ENCODE measurements around the gene TAS2R39. TPM values are rescaled to one million over a fixed set of nuclear protein-coding genes. Genes with fewer than 3 reads are reported as not detected.
"Not testable (repeated sequence)": the region's sequence is repeated elsewhere in the genome, so short reads cannot be mapped to it uniquely, and the experiment has no call there.

TAS2R39 gene
- total RNA-seq: not detected in 3 replicates

DNA sequence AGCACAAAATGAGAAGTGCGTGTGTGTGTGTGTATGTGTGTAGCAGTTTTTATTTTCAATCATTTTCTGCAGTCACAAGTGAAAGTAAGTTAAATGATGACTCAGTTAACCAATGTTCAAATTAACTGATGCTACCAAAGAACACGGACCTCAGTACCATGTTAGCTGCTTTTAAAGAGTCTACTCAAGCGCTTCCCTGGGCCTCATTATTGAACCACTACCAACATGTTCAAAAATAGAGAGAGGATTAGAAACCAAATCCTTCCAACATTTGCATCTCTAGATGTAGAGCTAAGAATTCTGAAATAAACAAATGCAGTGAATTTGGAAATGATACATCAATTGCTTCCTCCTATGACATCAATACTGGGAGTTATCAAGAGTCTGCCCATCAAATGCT is at the start of gene TAS2R39:
Gene TAS2R39 (plus strand): TSS at position 396 of the 400 bp plus-strand sequence. CDS start 0 bp downstream, at position 396.
- H3K36me3 Mint-ChIP-seq: no peaks in the 10 kb centered on the region
- TF ChIP-seq, protein P1, sequence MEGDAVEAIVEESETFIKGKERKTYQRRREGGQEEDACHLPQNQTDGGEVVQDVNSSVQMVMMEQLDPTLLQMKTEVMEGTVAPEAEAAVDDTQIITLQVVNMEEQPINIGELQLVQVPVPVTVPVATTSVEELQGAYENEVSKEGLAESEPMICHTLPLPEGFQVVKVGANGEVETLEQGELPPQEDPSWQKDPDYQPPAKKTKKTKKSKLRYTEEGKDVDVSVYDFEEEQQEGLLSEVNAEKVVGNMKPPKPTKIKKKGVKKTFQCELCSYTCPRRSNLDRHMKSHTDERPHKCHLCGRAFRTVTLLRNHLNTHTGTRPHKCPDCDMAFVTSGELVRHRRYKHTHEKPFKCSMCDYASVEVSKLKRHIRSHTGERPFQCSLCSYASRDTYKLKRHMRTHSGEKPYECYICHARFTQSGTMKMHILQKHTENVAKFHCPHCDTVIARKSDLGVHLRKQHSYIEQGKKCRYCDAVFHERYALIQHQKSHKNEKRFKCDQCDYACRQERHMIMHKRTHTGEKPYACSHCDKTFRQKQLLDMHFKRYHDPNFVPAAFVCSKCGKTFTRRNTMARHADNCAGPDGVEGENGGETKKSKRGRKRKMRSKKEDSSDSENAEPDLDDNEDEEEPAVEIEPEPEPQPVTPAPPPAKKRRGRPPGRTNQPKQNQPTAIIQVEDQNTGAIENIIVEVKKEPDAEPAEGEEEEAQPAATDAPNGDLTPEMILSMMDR (IDR thresholded peaks at IDR 0.05; ENCODE audit: unreplicated experiment): no peak
- no peak for DNase-seq (ENCODE audit: low spot score in 2 of 2, unreplicated experiment in 2 of 2)
- no peaks in the 10 kb centered on the region for H3K4me1 Mint-ChIP-seq
- peaks cover 12% of the 10 kb centered on the region for H3K27me3 Mint-ChIP-seq (ENCODE audit: low read depth)
- H3K4me3 Mint-ChIP-seq: no peak within 1 kb of the TSS
- H3K9me3 Mint-ChIP-seq: peaks cover 25% of the 10 kb centered on the region
- H3K27ac Mint-ChIP-seq: no peak within 1 kb of the TSS

DNA sequence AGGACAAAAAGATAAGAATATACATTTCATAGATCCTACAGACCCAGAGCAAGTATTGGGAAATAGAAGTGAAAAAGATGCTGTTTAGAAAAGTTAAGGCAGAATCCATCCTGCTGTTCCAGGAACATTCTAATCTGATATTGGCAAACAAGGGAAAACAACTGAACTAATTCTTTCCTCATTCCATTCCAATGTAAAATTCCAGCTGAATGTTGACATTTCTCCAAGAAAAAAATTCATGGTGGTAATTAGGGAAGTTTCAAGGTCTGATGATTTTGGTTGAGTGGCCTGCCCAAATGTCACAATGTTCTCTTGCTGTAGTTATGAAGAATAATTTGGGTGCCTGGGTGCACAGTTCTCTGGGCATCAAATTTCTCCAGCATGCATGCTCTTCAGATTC is 36.1 kb upstream of the TAS2R39 start:
- H3K27ac Mint-ChIP-seq: no peak overlapping the region
- H3K9me3 Mint-ChIP-seq: peaks cover 14% of the 10 kb centered on the region
- DNase-seq (ENCODE audit: low spot score in 2 of 2, unreplicated experiment in 2 of 2): no peak
- H3K4me3 Mint-ChIP-seq: no peak overlapping the region
- H3K4me1 Mint-ChIP-seq: no peaks in the 10 kb centered on the region
- H3K27me3 Mint-ChIP-seq (ENCODE audit: low read depth): no peaks in the 10 kb centered on the region
- H3K36me3 Mint-ChIP-seq: no peaks in the 10 kb centered on the region
- TF ChIP-seq, protein P1 (IDR thresholded peaks at IDR 0.05; ENCODE audit: unreplicated experiment): no peak

DNA sequence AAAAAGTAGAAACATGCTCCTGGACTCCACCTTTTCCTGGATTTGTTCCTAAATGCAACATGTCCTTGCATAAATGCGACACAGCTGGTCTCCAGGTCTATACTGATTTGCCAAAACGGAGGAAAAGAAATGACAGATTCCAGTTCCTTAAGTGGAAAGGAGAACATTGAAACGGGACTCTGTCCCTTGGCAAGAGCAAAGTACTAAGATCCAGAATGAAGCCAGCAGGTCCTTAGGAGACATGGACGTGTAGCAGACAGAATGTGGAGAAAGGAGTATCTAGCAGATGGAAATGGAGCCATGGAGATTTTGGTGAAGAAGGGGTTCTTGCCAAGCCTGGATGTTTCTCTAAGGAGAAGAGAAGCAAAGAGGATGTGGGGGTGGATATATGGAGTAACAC is 35.2 kb upstream of the TAS2R39 start:
- TF ChIP-seq, protein P1 (IDR thresholded peaks at IDR 0.05; ENCODE audit: unreplicated experiment): no peak
- Mint-ChIP-seq H3K4me1 (no peaks in the 10 kb centered on the region), H3K9me3 (peaks cover 14% of the 10 kb centered on the region), H3K36me3 (no peaks in the 10 kb centered on the region), H3K27ac (no peak overlapping the region), H3K4me3 (no peak overlapping the region), H3K27me3 (ENCODE audit: low read depth) (no peaks in the 10 kb centered on the region)
- no peak for DNase-seq (ENCODE audit: low spot score in 2 of 2, unreplicated experiment in 2 of 2)

DNA sequence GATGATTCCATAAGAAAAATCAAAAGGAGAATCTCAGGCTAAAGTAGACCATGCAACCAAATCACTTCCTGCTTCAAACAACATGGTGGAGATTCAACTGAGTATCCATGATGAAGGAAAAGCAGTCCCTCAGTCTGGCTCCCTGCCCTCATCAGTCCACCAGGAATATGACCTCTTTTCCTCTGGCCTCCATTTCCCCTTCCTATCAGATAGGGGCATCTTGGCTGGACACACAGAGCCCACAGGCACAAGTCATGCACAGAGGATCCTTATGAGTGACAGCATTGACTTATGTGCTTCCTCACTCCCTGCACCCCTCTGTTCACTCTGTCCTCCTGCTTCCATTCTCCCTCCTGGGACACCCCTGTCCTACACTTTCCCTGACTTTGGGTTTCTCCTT is 34.6 kb upstream of the TAS2R39 start:
- Mint-ChIP-seq H3K36me3 (no peaks in the 10 kb centered on the region), H3K4me1 (no peaks in the 10 kb centered on the region), H3K4me3 (no peak overlapping the region), H3K27me3 (ENCODE audit: low read depth) (no peaks in the 10 kb centered on the region), H3K27ac (no peak overlapping the region), H3K9me3 (peaks cover 14% of the 10 kb centered on the region)
- DNase-seq (ENCODE audit: low spot score in 2 of 2, unreplicated experiment in 2 of 2): no peak
- TF ChIP-seq, protein P1 (IDR thresholded peaks at IDR 0.05; ENCODE audit: unreplicated experiment): no peak

DNA sequence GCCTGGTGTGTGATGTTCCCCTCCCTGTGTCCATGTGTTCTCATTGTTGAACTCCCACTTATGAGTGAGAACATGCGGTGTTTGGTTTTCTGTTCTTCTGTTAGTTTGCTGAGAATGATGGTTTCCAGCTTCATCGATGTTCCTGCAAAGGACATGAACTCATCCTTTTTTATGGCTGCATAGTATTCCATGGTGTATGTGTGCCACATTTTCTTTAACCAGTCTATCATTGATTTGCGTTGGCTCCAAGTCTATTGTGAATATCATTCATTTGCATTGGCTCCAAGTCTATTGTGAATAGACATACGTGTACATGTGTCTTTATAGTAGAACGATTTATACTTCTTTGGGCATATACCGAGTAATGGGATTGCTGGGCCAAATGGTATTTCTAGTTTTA is 32.5 kb upstream of the TAS2R39 start:
- H3K9me3 Mint-ChIP-seq: peaks cover 14% of the 10 kb centered on the region
- H3K4me1 Mint-ChIP-seq; H3K27ac Mint-ChIP-seq; H3K27me3 Mint-ChIP-seq (ENCODE audit: low read depth); DNase-seq (ENCODE audit: low spot score in 2 of 2, unreplicated experiment in 2 of 2); H3K36me3 Mint-ChIP-seq; H3K4me3 Mint-ChIP-seq: not testable (repeated sequence)

DNA sequence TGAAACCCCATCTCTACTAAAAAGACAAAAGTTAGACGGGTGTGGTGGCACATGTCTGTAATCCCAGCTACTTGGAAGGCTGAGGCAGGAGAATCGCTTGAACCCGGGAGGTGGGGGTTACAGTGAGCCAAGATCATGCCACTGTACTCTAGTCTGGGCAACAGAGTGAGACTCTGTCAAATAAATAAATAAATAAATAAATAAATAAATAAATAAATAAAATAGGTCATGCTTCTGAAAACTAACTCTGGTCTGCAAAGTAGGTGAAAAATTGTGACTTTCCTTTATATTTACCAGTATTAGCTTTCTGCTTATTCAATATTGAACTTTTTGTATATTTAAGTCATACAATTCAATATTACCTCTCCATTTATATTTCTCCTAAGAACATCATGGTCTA is 24.6 kb upstream of the TAS2R39 start:
- peaks cover 11% of the 10 kb centered on the region for H3K9me3 Mint-ChIP-seq
- not testable (repeated sequence) for H3K4me3 Mint-ChIP-seq; DNase-seq (ENCODE audit: low spot score in 2 of 2, unreplicated experiment in 2 of 2); H3K4me1 Mint-ChIP-seq; H3K27me3 Mint-ChIP-seq (ENCODE audit: low read depth); H3K27ac Mint-ChIP-seq; H3K36me3 Mint-ChIP-seq

DNA sequence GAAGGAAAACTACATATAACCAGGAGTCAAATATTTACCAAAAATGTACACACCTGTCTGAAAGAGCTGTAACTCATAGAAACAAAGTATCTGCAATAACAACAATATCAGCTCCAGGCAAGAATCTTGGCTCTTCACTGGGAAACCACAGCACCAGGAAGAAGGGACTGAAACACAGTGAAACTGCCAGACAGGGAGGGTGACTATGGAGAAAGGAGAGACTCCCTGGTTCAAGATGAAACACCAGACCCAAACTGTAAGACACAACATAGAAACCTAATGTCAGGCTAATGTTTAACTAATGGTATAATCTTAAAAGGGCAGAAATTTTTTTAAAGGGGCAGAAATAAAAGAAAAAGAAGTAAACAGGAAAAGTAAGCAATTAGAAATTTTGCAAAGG is 11.5 kb upstream of the TAS2R39 start:
- no peaks in the 10 kb centered on the region for H3K27me3 Mint-ChIP-seq (ENCODE audit: low read depth)
- no peak overlapping the region for H3K4me3 Mint-ChIP-seq
- no peak for DNase-seq (ENCODE audit: low spot score in 2 of 2, unreplicated experiment in 2 of 2)
- H3K36me3 Mint-ChIP-seq: no peaks in the 10 kb centered on the region
- H3K9me3 Mint-ChIP-seq: peaks cover 17% of the 10 kb centered on the region
- H3K4me1 Mint-ChIP-seq: no peaks in the 10 kb centered on the region
- no peak overlapping the region for H3K27ac Mint-ChIP-seq
- TF ChIP-seq, protein P1 (IDR thresholded peaks at IDR 0.05; ENCODE audit: unreplicated experiment): no peak
